Thyroid gland (tissue), 4 donors: ENCODE measurements around the gene SLC17A9.

Experiments used
- POLR2A ChIP-seq, 2 donors: fragments of 450-650 bp; IDR thresholded peaks; one replicate each; pipeline ENCODE4 v1.6.1; 2017; ENCODE audit warnings: antibody characterized with exemption in 2 of 2, mild to moderate bottlenecking in 2 of 2, moderate library complexity in 1 of 2
- TF ChIP-seq, protein P1 (sequence below), 6 experiments: fragments of 200-600 bp in 3 of 6; fragments of 450-650 bp in 3 of 6; sonication (generic) in 3 of 6; IDR thresholded peaks; one replicate each; pipeline ENCODE4 v1.5.1; 2016 to 2019; ENCODE audit warnings: antibody characterized with exemption in 6 of 6, mild to moderate bottlenecking in 2 of 6, inconsistent platforms in 1 of 6, moderate library complexity in 1 of 6

DNA sequence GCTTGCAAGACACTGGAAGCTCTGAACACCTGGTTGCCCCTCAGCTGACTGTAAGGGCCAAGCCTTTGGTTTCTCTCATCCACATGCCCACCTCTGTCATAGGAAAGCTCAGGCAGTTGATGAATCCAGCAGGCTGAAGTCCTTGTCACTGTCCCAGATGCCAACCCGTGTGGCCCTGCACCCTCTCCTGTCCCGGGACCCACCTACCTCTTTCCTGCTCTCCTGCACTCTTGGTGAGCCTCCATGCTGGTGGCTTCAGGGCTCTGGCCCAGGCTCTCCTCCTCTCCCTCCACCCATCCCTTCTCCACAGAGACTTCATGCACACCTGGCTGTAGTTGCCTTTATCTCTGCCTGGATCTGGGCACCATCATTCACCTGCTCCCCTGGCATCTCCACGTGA lies 18.5 kb upstream of the SLC17A9 start:
- TF ChIP-seq, protein P1, sequence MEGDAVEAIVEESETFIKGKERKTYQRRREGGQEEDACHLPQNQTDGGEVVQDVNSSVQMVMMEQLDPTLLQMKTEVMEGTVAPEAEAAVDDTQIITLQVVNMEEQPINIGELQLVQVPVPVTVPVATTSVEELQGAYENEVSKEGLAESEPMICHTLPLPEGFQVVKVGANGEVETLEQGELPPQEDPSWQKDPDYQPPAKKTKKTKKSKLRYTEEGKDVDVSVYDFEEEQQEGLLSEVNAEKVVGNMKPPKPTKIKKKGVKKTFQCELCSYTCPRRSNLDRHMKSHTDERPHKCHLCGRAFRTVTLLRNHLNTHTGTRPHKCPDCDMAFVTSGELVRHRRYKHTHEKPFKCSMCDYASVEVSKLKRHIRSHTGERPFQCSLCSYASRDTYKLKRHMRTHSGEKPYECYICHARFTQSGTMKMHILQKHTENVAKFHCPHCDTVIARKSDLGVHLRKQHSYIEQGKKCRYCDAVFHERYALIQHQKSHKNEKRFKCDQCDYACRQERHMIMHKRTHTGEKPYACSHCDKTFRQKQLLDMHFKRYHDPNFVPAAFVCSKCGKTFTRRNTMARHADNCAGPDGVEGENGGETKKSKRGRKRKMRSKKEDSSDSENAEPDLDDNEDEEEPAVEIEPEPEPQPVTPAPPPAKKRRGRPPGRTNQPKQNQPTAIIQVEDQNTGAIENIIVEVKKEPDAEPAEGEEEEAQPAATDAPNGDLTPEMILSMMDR (IDR thresholded peaks at IDR 0.05): no peak
- no peak for TF ChIP-seq POLR2A (IDR thresholded peaks at IDR 0.05)
